ENCODE measurements around the gene ASAH2B.

Gene ASAH2B

GRCh38 chr10:50799595-50799994 is 59.9 kb downstream of the ASAH2B start:
- no peak for DNase-seq

GRCh38 chr10:50805981-50806622 is 66.4 kb downstream of the ASAH2B start:
- DNase-seq, result no peak

GRCh38 chr10:50807851-50808776 is 68.4 kb downstream of the ASAH2B start:
- DNase-seq, result no peak

All from NCI-H526 (cell line).